PC-3 (cell line): Measurements from ENCODE around the gene PDZRN3.

Experiments
- EZH2phosphoT487 ChIP-seq: fragments of 300-600 bp; sonication (generic); IDR thresholded peaks from 2 replicates; pipeline ENCODE4 v1.6.1; 2018; ENCODE audit warnings: mild to moderate bottlenecking, antibody characterized with exemption, low read length, borderline replicate concordance
- TF ChIP-seq, protein P1 (sequence below): fragments of 300-600 bp; sonication (generic); conservative IDR thresholded peaks from 2 replicates; pipeline ENCODE4 v1.5.1; 2017; ENCODE audit warnings: antibody characterized with exemption, low read depth, mild to moderate bottlenecking, low read length

- TF ChIP-seq, protein P1, sequence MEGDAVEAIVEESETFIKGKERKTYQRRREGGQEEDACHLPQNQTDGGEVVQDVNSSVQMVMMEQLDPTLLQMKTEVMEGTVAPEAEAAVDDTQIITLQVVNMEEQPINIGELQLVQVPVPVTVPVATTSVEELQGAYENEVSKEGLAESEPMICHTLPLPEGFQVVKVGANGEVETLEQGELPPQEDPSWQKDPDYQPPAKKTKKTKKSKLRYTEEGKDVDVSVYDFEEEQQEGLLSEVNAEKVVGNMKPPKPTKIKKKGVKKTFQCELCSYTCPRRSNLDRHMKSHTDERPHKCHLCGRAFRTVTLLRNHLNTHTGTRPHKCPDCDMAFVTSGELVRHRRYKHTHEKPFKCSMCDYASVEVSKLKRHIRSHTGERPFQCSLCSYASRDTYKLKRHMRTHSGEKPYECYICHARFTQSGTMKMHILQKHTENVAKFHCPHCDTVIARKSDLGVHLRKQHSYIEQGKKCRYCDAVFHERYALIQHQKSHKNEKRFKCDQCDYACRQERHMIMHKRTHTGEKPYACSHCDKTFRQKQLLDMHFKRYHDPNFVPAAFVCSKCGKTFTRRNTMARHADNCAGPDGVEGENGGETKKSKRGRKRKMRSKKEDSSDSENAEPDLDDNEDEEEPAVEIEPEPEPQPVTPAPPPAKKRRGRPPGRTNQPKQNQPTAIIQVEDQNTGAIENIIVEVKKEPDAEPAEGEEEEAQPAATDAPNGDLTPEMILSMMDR = no peak
- no peak for TF ChIP-seq EZH2phosphoT487
Measured at GRCh38 chr3:73405000-73405399, 219.7 kb downstream of the PDZRN3 start.
